CD4-positive, alpha-beta T cell treated with Interleukin-12 subunit alpha and Interleukin-12 subunit beta, for 1 hour (primary cell): ENCODE data around the gene UBE3B.

Experiments used
- DNase-seq: peaks from one replicate; pipeline ENCODE4 v3.0.0-alpha.2; 2020

Gene UBE3B

GRCh38 chr12:109578330-109578927 lies 101.0 kb downstream of the UBE3B start:
- DNase-seq = no peak

- DNase-seq = no peak
Observed at GRCh38 chr12:109579639-109580038, 102.2 kb downstream of the UBE3B start.

- no peak for DNase-seq
Observed at GRCh38 chr12:109580272-109580671, 102.8 kb downstream of the UBE3B start.

GRCh38 chr12:109580684-109581333 lies 103.4 kb downstream of the UBE3B start:
- DNase-seq = no peak

- DNase-seq = no peak
Observed at GRCh38 chr12:109581334-109581691, 103.9 kb downstream of the UBE3B start.

- DNase-seq = no peak
Observed at GRCh38 chr12:109581856-109582255, 104.4 kb downstream of the UBE3B start.

GRCh38 chr12:109582636-109583035 lies 105.2 kb downstream of the UBE3B start:
- no peak for DNase-seq

- no peak for DNase-seq
Observed at GRCh38 chr12:109583733-109584132, 106.3 kb downstream of the UBE3B start.
